H1 (cell line): ENCODE data around the gene GPS1. TPM values are rescaled to one million over a fixed set of nuclear protein-coding genes. Genes with fewer than 3 reads are reported as not detected.

Experiments used
- POLR2A ChIP-seq, 2 experiments: IDR thresholded peaks; 1 replicate in 1 of 2; 2 replicates in 1 of 2; pipeline ENCODE4 v1.6.1; 2011; ENCODE audit warnings: low read depth in 2 of 2, low read length in 2 of 2, mild to moderate bottlenecking in 2 of 2; ENCODE audit errors: control extremely low read depth in 1 of 2
- polyA plus RNA-seq, 7 experiments: library from polyadenylated mRNA; depleted of rRNA in 3 of 7; stranded (reverse) in 5 of 7; unstranded in 2 of 7; fragments of >200 nt in 5 of 7; fragments of 200-250 nt in 2 of 7; gene quantifications; 1 replicate in 5 of 7; 2 replicates in 1 of 7; 4 replicates in 1 of 7; pipeline versions ENCODE4 v1.2.1 to v1.2.3, GENCODE V29; 2011 to 2013; ENCODE audit warnings: missing spikeins in 2 of 7, mixed read lengths in 2 of 7
- total RNA-seq: library from RNA; stranded (reverse); fragmentation: NEBNext Ultra II Directional; extraction: Animal tissue kit (Norgen Biotek cat#: 25700); gene quantifications from 2 replicates; pipeline ENCODE4 v1.2.1, GENCODE V29; 2021
- TF ChIP-seq, protein P1 (sequence below): IDR thresholded peaks from 2 replicates; pipeline ENCODE4 v1.6.1; 2011; ENCODE audit warnings: low read length, improper control_type of control experiment

GPS1 gene
- total and polyA plus RNA-seq, 2 of the 8 experiments (the other 6 are each of a cell fraction or from before 2014, with no cell fraction given), result 153 to 277 TPM

DNA sequence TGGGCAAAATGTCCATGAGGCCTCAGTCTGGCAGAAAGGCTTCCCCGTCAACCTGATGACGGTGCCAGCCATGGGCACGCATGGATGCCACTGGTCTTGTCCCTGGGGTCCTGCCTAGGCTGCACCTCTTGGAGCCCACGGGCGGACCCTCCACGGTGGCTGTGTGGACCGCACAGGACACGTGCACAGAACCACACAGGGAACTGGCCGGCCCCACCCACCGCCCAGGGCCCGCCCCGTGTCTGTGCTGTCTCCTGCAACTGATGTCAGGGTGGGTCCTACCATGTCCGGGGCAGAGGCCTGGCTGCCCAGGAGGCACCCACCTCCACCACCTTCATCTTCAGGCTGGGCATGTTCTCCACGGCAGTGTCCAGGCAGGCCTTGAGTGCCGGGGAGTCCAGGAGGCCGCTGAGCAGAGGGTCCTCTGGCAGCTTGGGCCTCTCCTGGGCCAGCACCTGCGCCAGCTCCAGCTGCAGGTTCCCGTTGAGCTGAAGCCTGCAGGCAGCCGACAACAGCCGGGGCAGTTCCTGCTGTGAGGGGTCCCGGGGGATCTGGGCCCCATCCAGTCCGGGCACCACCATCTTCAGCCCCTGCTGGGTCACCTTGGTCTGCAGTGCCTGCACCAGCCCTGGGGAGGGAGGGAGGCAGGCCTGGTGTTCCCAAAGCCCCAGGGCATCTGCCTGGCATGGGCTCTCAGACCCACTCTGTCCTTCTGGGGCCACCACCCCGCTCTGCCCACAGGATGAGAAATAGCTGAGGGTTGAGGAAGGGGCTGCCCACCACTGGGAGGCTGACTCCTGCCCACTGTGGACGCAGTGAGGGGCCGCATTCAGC, 34.5 kb downstream of the GPS1 start (continued):
- TF ChIP-seq POLR2A (IDR thresholded peaks at IDR 0.05; ENCODE audit: control extremely low read depth in 1 of 2, low read depth in 2 of 2, low read length in 2 of 2), result no peak
- TF ChIP-seq, protein P1, sequence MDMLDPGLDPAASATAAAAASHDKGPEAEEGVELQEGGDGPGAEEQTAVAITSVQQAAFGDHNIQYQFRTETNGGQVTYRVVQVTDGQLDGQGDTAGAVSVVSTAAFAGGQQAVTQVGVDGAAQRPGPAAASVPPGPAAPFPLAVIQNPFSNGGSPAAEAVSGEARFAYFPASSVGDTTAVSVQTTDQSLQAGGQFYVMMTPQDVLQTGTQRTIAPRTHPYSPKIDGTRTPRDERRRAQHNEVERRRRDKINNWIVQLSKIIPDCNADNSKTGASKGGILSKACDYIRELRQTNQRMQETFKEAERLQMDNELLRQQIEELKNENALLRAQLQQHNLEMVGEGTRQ, result no peak
